Measurements from ENCODE around the gene SRRM4.

SRRM4 gene

DNA sequence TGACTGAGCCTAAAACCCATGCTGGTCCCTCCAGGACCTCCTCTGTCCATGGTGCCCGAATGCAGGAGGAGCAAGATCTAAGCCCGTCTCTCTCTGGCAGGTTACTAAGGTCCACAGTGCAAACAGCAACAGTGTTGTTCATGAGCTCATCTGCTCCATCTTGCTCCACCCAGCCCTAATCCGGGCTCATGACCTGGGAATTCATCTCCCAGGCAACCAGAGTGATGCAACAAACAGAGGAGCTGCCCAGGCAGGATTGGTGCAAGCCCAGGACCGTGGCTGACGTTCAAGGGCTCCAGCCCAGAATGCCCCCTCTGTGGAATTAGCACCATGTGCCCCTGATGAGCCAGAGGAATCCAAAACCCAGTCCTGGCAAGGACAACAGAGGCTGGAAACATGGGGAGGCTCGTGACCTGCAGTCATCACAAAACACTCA is 227.3 kb downstream of the SRRM4 start:
- H3K27ac ChIP-seq (ENCODE audit: low read depth, low read length) = no peak overlapping the region
- H3K4me3 ChIP-seq (ENCODE audit: low read length) = no peak overlapping the region
- no peaks in the 10 kb centered on the region for H3K9me3 ChIP-seq (ENCODE audit: control insufficient read depth, insufficient read depth, low read length)
- no peaks in the 10 kb centered on the region for H3F3A ChIP-seq (ENCODE audit: control insufficient read depth, insufficient read depth)
- H3K9me2 ChIP-seq (replicated peaks; ENCODE audit: control insufficient read depth, low read length) = no peaks in the 10 kb centered on the region
- no peak for TF ChIP-seq EZH2phosphoT487 (IDR thresholded peaks at IDR 0.05; ENCODE audit: borderline replicate concordance, low read length)
- no peaks in the 10 kb centered on the region for H3K4me1 ChIP-seq (ENCODE audit: control insufficient read depth, low read length)
- no peaks in the 10 kb centered on the region for H3K27me3 ChIP-seq (ENCODE audit: control insufficient read depth, low read length)
- H3K36me3 ChIP-seq (ENCODE audit: control insufficient read depth, low read length) = no peaks in the 10 kb centered on the region
- no peaks in the 10 kb centered on the region for H4K20me1 ChIP-seq (ENCODE audit: control insufficient read depth, insufficient read depth, low read depth, low read length)
- H3K79me2 ChIP-seq (ENCODE audit: control insufficient read depth, low read length) = no peaks in the 10 kb centered on the region
- no peak overlapping the region for H3K4me2 ChIP-seq (ENCODE audit: low read length)

DNA sequence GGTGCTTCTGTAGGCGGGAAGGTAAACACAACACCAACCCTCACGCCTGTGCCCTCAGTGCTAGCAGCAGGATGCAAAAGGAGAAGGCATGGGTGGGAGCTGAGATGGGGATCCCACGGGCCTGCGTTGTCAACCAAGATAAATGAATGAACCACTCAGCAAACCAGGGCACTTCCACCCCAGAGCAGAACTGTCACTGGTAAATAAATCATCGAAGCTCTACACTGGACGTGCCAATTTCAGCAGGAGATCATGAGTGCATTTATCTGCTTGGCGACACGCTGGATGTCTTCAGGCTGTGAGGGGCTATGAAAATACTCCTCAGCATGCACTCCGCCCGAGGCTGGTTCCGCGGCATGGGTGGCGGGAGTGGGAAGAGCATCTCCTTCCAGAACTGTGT is 230.5 kb downstream of the SRRM4 start:
- H3K27me3 ChIP-seq (ENCODE audit: control insufficient read depth, low read length) = no peaks in the 10 kb centered on the region
- no peaks in the 10 kb centered on the region for H3F3A ChIP-seq (ENCODE audit: control insufficient read depth, insufficient read depth)
- no peaks in the 10 kb centered on the region for H3K9me3 ChIP-seq (ENCODE audit: control insufficient read depth, insufficient read depth, low read length)
- no peaks in the 10 kb centered on the region for H3K4me1 ChIP-seq (ENCODE audit: control insufficient read depth, low read length)
- H3K4me3 ChIP-seq (ENCODE audit: low read length) = no peak overlapping the region
- H3K4me2 ChIP-seq (ENCODE audit: low read length) = no peak overlapping the region
- no peaks in the 10 kb centered on the region for H3K79me2 ChIP-seq (ENCODE audit: control insufficient read depth, low read length)
- TF ChIP-seq, protein P1, sequence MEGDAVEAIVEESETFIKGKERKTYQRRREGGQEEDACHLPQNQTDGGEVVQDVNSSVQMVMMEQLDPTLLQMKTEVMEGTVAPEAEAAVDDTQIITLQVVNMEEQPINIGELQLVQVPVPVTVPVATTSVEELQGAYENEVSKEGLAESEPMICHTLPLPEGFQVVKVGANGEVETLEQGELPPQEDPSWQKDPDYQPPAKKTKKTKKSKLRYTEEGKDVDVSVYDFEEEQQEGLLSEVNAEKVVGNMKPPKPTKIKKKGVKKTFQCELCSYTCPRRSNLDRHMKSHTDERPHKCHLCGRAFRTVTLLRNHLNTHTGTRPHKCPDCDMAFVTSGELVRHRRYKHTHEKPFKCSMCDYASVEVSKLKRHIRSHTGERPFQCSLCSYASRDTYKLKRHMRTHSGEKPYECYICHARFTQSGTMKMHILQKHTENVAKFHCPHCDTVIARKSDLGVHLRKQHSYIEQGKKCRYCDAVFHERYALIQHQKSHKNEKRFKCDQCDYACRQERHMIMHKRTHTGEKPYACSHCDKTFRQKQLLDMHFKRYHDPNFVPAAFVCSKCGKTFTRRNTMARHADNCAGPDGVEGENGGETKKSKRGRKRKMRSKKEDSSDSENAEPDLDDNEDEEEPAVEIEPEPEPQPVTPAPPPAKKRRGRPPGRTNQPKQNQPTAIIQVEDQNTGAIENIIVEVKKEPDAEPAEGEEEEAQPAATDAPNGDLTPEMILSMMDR (IDR thresholded peaks at IDR 0.05; ENCODE audit: low read depth, low read length, poor library complexity, severe bottlenecking) = no peak
- H3K36me3 ChIP-seq (ENCODE audit: control insufficient read depth, low read length) = no peaks in the 10 kb centered on the region
- H3K9me2 ChIP-seq (replicated peaks; ENCODE audit: control insufficient read depth, low read length) = no peaks in the 10 kb centered on the region
- no peak overlapping the region for H3K27ac ChIP-seq (ENCODE audit: low read depth, low read length)
- H4K20me1 ChIP-seq (ENCODE audit: control insufficient read depth, insufficient read depth, low read depth, low read length) = no peaks in the 10 kb centered on the region

Measured in DOHH2 (cell line).